ENCODE measurements around the gene WNT1. TPM values are rescaled to one million over a fixed set of nuclear protein-coding genes. Genes with fewer than 3 reads are reported as not detected.

Gene WNT1
- total RNA-seq, 1 donor from 2014 or later, result not detected

DNA sequence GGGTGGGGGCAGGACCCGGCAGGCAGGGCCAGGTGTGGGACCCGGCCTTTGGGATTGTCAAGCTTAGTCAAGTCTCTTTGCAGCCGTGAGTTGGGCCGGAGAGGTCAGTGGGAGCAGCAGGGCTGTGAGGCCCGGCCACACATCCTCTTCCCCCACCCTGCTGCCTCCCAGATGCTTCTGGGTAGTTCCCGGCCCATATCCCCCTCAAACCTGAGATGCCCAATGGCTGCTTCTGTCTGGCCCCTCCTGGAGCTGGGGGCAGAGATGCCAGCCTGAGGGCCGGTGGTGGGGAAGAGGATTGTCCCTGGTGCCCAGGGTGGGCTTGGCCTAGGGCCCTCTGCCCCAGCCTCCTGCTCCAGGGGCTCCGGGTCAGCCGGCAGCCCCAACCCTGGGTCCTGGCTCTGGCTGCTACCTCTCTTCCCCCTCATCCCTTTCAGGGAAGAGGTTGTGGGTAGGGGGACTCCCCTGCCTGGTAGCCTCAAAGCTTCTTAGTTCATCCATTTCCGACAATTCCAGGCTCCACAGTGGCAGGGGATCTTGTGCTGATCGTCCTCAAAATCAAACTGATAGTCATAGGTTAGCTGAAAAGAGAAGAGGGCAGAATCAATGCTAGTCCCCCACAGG lies 43.3 kb downstream of the WNT1 start:
- Mint-ChIP-seq H3K4me3 (ENCODE audit: unreplicated experiment) (no peak overlapping the region), H3K27ac (ENCODE audit: unreplicated experiment) (peak overlapping the region; percentile 42), H3K4me1 (ENCODE audit: unreplicated experiment) (peaks cover 25% of the 10 kb centered on the region), H3K27me3 (ENCODE audit: unreplicated experiment) (no peaks in the 10 kb centered on the region), H3K9me3 (ENCODE audit: unreplicated experiment) (no peaks in the 10 kb centered on the region), H3K36me3 (ENCODE audit: unreplicated experiment) (peaks cover 21% of the 10 kb centered on the region)
- DNase-seq (ENCODE audit: extremely low spot score, unreplicated experiment), result no peak
- TF ChIP-seq, protein P1, sequence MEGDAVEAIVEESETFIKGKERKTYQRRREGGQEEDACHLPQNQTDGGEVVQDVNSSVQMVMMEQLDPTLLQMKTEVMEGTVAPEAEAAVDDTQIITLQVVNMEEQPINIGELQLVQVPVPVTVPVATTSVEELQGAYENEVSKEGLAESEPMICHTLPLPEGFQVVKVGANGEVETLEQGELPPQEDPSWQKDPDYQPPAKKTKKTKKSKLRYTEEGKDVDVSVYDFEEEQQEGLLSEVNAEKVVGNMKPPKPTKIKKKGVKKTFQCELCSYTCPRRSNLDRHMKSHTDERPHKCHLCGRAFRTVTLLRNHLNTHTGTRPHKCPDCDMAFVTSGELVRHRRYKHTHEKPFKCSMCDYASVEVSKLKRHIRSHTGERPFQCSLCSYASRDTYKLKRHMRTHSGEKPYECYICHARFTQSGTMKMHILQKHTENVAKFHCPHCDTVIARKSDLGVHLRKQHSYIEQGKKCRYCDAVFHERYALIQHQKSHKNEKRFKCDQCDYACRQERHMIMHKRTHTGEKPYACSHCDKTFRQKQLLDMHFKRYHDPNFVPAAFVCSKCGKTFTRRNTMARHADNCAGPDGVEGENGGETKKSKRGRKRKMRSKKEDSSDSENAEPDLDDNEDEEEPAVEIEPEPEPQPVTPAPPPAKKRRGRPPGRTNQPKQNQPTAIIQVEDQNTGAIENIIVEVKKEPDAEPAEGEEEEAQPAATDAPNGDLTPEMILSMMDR (IDR thresholded peaks at IDR 0.05), result no peak

DNA sequence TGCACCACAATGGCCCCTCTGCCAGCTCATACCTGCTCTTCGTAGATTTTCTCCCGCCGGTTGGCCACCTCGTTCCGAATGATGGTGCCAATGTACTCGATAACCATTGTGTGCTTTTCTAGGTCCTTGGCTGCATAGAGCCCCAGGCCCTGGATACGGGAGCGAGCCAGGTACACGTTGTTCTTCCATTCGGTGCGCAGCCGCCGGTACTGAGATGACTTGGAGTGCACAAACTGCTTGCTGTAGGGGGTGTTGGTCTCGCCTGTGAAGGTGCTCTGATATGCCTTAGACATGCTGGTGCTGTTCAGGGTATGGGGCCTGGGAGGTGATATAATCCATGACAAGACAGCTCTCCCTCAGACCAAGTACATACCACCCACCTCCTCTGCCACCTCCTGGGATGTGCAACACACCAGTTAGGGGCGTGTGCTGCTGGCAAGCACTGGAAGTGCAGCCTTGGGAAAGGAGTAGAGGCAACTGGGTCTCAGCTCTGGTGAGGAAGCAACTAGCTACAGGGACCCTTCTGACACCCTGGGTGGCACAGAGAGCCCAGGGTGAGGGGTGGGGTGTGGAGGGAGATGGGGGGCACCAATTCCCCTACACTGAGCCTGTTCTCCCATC lies 44.5 kb downstream of the WNT1 start:
- Mint-ChIP-seq H3K36me3 (ENCODE audit: unreplicated experiment) (peaks cover 26% of the 10 kb centered on the region), H3K27ac (ENCODE audit: unreplicated experiment) (no peak overlapping the region), H3K27me3 (ENCODE audit: unreplicated experiment) (no peaks in the 10 kb centered on the region), H3K4me3 (ENCODE audit: unreplicated experiment) (no peak overlapping the region), H3K4me1 (ENCODE audit: unreplicated experiment) (peaks cover 15% of the 10 kb centered on the region), H3K9me3 (ENCODE audit: unreplicated experiment) (no peaks in the 10 kb centered on the region)
- TF ChIP-seq, protein P1 (IDR thresholded peaks at IDR 0.05), result no peak
- DNase-seq (ENCODE audit: extremely low spot score, unreplicated experiment), result no peak

DNA sequence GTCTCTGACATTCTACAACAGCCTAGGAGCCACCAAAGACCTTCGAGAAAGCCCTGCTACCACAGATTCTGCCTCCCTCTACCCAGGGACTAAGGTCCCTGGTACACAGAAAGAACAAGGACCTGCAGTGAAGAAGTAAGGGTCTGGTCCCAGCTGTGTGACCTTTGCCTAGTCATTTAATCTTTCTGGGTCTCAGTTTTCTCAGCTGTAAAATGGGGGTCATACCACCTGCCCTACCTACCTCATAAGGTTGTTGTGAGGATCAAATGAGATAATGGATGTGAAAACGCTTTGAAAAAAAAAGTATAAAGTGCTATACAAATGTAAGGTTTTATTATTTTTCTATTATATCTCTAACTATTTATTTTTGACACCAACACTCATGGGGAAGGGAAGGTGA lies 45.7 kb downstream of the WNT1 start:
- Mint-ChIP-seq H3K9me3 (ENCODE audit: unreplicated experiment) (no peaks in the 10 kb centered on the region), H3K27me3 (ENCODE audit: unreplicated experiment) (no peaks in the 10 kb centered on the region), H3K4me3 (ENCODE audit: unreplicated experiment) (no peak overlapping the region), H3K27ac (ENCODE audit: unreplicated experiment) (no peak overlapping the region), H3K36me3 (ENCODE audit: unreplicated experiment) (peaks cover 31% of the 10 kb centered on the region), H3K4me1 (ENCODE audit: unreplicated experiment) (peaks cover 11% of the 10 kb centered on the region)
- TF ChIP-seq, protein P1 (IDR thresholded peaks at IDR 0.05), result no peak
- DNase-seq (ENCODE audit: extremely low spot score, unreplicated experiment), result no peak

DNA sequence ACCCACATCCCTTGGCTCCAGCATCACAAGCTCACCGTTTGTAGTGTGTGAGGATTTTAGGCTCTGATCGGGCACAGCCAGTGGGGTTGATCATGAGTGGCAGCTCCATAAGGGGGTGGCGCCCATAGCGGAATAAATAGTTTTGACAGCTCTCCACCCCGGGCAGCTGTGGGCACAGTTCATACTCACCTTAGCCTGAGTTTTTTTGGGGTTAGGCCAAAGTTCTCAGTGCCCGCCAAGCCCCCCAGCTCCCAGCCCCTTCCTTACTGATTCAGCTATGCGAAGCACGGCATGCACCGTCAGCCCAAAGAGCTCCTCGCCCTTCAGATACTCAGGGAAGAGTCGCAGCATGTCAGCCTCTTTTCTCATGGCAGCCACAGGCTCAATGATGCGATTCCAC lies 46.4 kb downstream of the WNT1 start:
- Mint-ChIP-seq H3K4me3 (ENCODE audit: unreplicated experiment) (no peak overlapping the region), H3K9me3 (ENCODE audit: unreplicated experiment) (no peaks in the 10 kb centered on the region), H3K27me3 (ENCODE audit: unreplicated experiment) (no peaks in the 10 kb centered on the region), H3K36me3 (ENCODE audit: unreplicated experiment) (peaks cover 34% of the 10 kb centered on the region), H3K4me1 (ENCODE audit: unreplicated experiment) (peaks cover 5% of the 10 kb centered on the region), H3K27ac (ENCODE audit: unreplicated experiment) (no peak overlapping the region)
- DNase-seq (ENCODE audit: extremely low spot score, unreplicated experiment), result no peak
- TF ChIP-seq, protein P1 (IDR thresholded peaks at IDR 0.05), result no peak

GRCh38 chr12:49025463-49025862 lies 47.3 kb downstream of the WNT1 start:
- H3K27ac Mint-ChIP-seq (ENCODE audit: unreplicated experiment), result no peak overlapping the region
- H3K36me3 Mint-ChIP-seq (ENCODE audit: unreplicated experiment), result peaks cover 34% of the 10 kb centered on the region
- H3K27me3 Mint-ChIP-seq (ENCODE audit: unreplicated experiment), result no peaks in the 10 kb centered on the region
- H3K4me3 Mint-ChIP-seq (ENCODE audit: unreplicated experiment), result no peak overlapping the region
- no peaks in the 10 kb centered on the region for H3K9me3 Mint-ChIP-seq (ENCODE audit: unreplicated experiment)
- H3K4me1 Mint-ChIP-seq (ENCODE audit: unreplicated experiment), result no peaks in the 10 kb centered on the region
- TF ChIP-seq, protein P1 (IDR thresholded peaks at IDR 0.05), result no peak
- DNase-seq (ENCODE audit: extremely low spot score, unreplicated experiment), result no peak

Data from osteocyte (in vitro differentiated cells).